Testis (tissue), 2 donors: ENCODE data around the gene UNC13D.

Experiments
- CTCF ChIP-seq, 3 experiments: fragments of 450-650 bp in 2 of 3; fragments of 200-600 bp in 1 of 3; sonication (generic) in 1 of 3; IDR thresholded peaks; one replicate each; pipeline ENCODE4 v1.5.1; 2016 to 2019; ENCODE audit warnings: antibody characterized with exemption in 3 of 3, mild to moderate bottlenecking in 2 of 3, moderate library complexity in 1 of 3
- POLR2A ChIP-seq: fragments of 450-650 bp; IDR thresholded peaks from one replicate; pipeline ENCODE4 v1.6.1; 2017; ENCODE audit warnings: antibody characterized with exemption, mild to moderate bottlenecking, moderate library complexity

GRCh38 chr17:75848523-75849278, 4.5 kb upstream of the UNC13D start:
- TF ChIP-seq CTCF (IDR thresholded peaks at IDR 0.05): peak; percentile 56 to 59 (median 58)
- no peak for TF ChIP-seq POLR2A
